NOMO-1 treated with dmso at 0.1 percent for 144 hours (cell line): Measurements from ENCODE around the gene STPG2.

ENCODE experiments used
- DNase-seq: peaks from one replicate; lab custom pipeline; 2025; ENCODE audit not compliant: unreplicated experiment; lab: John Stamatoyannopoulos, UW

STPG2 gene

DNA sequence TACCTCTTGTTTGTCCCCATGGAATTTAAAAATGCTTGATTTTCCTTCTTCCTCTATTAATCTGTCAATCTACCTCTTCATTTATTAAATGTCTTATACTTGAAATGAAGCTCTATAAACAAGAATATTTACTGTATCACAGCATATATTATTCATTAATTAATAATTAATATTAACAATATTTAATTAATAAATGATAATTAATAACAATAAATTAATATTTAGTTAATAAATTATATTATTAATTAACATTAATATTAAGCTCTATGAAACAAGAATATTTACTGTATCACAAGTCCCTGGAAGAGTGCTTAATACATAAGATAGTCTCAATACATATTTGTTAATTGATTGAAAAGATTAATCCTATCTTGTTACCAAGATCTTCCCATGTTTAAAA lies 306.6 kb downstream of the STPG2 start:
- no peak for DNase-seq

GRCh38 chr4:97828646-97829045 lies 314.6 kb downstream of the STPG2 start:
- DNase-seq = no peak

GRCh38 chr4:97819294-97819693 lies 324.0 kb downstream of the STPG2 start:
- no peak for DNase-seq

DNA sequence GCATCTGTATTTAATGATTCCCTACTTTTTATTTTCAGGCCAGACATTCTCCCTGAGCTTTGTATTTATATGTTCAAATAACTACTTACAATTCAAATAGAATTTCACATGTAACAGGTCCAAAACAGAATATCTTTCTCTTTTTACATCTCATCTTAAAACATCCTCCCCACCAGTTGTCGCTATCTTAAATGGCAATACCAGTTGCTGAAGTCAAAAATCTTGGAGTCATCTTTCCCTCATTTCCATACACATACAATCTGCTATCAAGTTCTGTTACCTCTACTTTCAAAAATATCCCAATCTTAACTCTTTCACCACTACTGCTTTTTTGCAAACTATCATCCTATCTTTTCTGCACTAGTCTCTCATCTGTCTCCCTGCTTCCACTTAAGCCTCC lies 330.5 kb downstream of the STPG2 start:
- no peak for DNase-seq

DNA sequence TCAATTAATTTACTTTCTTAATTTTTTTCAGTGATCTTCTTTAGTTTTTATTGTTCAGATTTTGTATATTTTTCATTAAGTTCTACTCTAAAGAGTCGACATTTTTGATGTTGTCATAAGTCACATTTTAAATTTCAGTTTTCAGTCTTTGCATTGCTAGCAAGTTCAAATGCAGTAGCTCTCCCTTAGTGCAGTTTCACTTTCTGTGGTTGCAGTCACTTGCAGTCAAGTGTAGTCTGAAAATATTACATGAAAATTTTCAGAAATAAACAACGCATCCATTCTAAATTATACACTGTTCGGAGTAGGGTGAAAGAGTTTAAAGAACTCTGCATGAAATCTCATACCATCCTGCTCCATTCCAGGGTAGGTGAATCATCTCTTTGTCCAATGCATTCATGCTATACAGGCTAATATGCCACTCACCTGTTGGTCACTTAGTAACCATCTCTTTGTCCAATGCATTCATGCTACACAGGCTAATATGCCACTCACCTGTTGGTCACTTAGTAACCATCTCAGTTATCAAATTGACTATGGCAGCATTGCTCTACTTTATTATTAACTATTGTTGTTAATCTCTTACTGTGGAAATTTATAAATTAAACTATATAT lies 356.9 kb downstream of the STPG2 start:
- DNase-seq = no peak

DNA sequence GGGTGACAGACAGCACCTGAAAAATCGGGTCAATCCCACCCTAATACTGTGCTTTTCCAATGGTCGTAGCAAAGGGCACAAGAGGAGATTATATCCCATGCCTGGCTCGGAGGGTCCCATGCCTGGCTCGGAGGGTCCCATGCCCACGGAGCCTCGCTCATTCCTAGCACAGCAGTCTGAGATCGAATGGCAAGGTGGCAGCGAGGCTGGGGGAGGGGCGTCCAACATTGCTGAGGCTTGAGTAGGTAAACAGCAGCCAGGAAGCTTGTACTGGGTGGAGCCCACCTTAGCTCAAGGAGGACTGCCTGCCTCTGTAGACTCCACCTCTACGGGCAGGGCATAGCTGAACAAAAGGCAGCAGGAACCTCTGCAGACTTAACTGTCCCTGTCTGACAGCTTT lies 365.1 kb downstream of the STPG2 start:
- no peak for DNase-seq

GRCh38 chr4:97774347-97774989 lies 368.8 kb downstream of the STPG2 start:
- no peak for DNase-seq

- no peak for DNase-seq
Observed at GRCh38 chr4:97770222-97770621, 373.1 kb downstream of the STPG2 start.

- DNase-seq = no peak
Observed at GRCh38 chr4:97762115-97762512, 381.2 kb downstream of the STPG2 start.

- no peak for DNase-seq
Observed at GRCh38 chr4:97761445-97762114, 381.7 kb downstream of the STPG2 start.

DNA sequence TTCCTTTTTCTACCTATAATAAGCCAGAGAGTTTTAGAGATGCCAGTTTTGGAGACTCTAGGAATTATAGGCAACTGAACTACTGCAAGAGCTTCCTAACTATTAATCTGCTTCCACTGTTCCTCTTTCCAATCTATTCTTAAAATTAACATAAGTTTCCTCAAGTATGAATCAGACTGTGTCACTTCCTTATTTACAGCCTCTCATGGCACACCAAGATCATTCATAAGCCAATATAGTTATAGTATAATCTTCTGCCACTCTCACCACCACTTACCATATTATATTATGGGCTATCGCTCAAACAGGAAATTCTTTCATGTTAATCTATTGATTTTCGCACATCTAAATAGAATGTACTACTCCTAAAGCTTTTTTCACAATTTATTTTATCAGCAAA lies 383.5 kb downstream of the STPG2 start:
- DNase-seq = peak; percentile 1

DNA sequence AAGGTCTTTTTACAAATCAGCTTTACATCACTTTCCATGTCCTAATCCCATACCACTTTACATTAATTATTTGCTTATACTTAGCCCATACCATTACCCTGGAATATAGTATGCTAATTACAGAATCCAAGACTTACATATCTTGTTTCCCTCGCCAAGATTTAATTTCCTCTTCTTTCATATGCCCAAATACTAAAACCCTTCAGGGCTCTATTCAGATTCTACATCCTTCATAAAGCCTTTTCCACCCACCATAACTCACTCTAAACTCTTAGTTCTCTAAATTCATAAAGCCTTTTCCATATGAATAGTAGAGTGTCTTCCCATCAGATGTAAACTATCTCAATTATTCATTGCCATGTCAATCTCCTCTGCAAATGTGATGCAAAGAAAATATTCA lies 390.7 kb downstream of the STPG2 start:
- no peak for DNase-seq

DNA sequence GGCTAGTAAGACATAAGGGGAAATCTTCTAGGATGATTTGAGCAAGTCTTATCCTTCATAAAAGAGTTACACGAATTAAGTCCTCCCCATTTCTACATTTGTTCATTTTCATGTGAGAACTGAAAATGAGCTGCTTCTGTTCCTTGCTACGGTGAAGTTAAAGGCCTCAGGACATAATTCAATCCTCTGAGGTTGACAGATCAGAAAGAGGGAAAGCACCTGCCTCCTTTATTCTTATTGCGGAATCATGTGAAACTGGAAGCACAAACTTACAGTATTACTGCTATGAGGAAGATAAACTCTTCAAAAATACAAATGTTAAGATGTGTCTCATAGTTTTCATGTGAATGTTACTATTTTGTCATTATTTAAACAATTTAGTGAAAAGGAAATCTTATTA lies 395.3 kb downstream of the STPG2 start:
- DNase-seq = no peak

GRCh38 chr4:97720869-97721432 lies 422.3 kb downstream of the STPG2 start:
- DNase-seq = no peak

DNA sequence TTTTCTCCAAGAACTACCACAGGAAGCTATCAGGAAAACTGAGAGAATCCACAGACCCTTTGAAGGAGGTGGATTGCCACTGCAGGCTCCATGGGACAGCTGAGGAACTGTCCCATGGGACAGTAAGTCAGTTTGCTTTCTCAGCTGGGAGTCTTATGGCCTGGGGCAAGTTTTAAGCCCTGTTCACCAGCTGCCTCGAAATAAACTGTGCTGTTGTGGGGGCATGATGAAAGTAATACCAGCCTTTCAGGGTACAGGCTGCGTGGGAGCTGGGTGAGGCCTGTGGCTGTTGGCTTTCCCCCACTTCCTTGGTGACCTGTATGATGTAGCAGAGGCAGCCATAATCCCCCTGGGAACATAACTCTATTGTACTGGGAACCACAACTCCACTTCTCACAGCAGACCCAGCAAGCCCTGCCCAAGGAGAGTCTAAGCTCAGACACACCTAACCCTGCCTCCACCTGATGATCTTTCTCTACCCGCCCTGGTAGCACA lies 452.1 kb downstream of the STPG2 start:
- no peak for DNase-seq

GRCh38 chr4:97670703-97671269 lies 472.5 kb downstream of the STPG2 start:
- no peak for DNase-seq

DNA sequence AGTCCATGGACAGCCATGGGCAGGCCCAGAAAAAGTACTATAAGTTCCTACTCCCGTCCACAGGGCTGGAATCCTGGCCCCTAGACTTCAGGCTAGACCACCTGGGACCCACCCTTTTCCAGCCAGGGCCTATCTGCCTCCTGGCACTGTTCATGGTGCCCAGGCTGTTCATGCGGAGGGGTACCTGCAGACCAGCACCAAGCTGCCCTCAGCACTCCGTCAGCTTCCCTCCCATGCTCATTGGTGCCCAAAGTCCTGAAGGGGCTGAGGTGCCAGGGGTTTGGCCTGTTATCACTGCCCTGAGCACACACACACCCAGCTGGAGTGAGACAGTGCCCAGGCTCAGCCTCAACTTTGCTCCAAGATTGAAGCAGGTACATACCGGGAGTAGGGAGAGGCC lies 477.7 kb downstream of the STPG2 start:
- no peak for DNase-seq

GRCh38 chr4:97664741-97665140 lies 478.5 kb downstream of the STPG2 start:
- DNase-seq = no peak

- no peak for DNase-seq
Observed at GRCh38 chr4:97662133-97662532, 481.1 kb downstream of the STPG2 start.

- DNase-seq = no peak
Observed at GRCh38 chr4:97656044-97656720, 487.1 kb downstream of the STPG2 start.

- DNase-seq = no peak
Observed at GRCh38 chr4:97653701-97654100, 489.6 kb downstream of the STPG2 start.
